Upper lobe of left lung (tissue), 6 donors: ENCODE results near the gene ZNF431. TPM values are rescaled to one million over a fixed set of nuclear protein-coding genes. Genes with fewer than 3 reads are reported as not detected.

Source experiments
- ATAC-seq, 2 donors: fragments of 200-7000 bp; cut with Tn5 transposase; one replicate each; pipeline ENCODE4 v1.9.1; 2022; ENCODE audit warnings: mild to moderate bottlenecking in 2 of 2, moderate library complexity in 2 of 2; ENCODE audit not compliant: low FRiP score in 2 of 2
- DNase-seq, 2 donors: peaks; one replicate each; pipeline ENCODE4 v3.0.0-alpha.2; 2019 to 2020
- H3K27ac ChIP-seq, 4 donors: fragments of 200-600 bp; sonication (generic); one replicate each; pipeline ENCODE4 v1.5.1; 2016 to 2019
- H3K27me3 ChIP-seq, 4 donors: fragments of 200-600 bp; sonication (generic); one replicate each; pipeline ENCODE4 v1.5.1; 2017 to 2019
- H3K36me3 ChIP-seq, 4 donors: fragments of 200-600 bp; sonication (generic); one replicate each; pipeline ENCODE4 v1.5.1; 2016 to 2019
- H3K4me1 ChIP-seq, 4 donors: fragments of 200-600 bp; sonication (generic); one replicate each; pipeline ENCODE4 v1.5.1; 2018 to 2019
- H3K4me3 ChIP-seq, 4 donors: fragments of 200-600 bp; sonication (generic); one replicate each; pipeline ENCODE4 v1.5.1; 2017 to 2019; ENCODE audit warnings: mild to moderate bottlenecking in 2 of 4, moderate library complexity in 1 of 4
- H3K9me3 ChIP-seq, 4 donors: fragments of 200-600 bp; sonication (generic); one replicate each; pipeline ENCODE4 v1.5.1; 2018 to 2019
- EP300 ChIP-seq, 4 donors: sonication (generic); formaldehyde crosslinking; IDR thresholded peaks; one replicate each; pipeline ENCODE4 v1.5.1; 2017; ENCODE audit warnings: antibody characterized with exemption in 4 of 4, control low read depth in 2 of 4
- POLR2A ChIP-seq, 4 donors: fragments of 450-650 bp; IDR thresholded peaks; one replicate each; pipeline ENCODE4 v1.5.1; 2016 to 2017; ENCODE audit warnings: antibody characterized with exemption in 4 of 4, mild to moderate bottlenecking in 2 of 4
- POLR2AphosphoS5 ChIP-seq, 2 donors: sonication (generic); formaldehyde crosslinking; IDR thresholded peaks; one replicate each; pipeline ENCODE4 v1.5.1; 2017; ENCODE audit warnings: antibody characterized with exemption in 2 of 2
- WGBS, 2 donors: methylation state at CpG; one replicate each; pipeline ENCODE4 v1.1.5; 2017 to 2018; 5-methylcytosine and 5-hydroxymethylcytosine counted together
- total RNA-seq, 6 donors: library from RNA; depleted of rRNA in 4 of 6; stranded (reverse); fragments of >200 nt in 4 of 6; gene quantifications; one replicate each; pipeline versions ENCODE4 v1.1.0 to v1.2.1, GENCODE V29; 2016 to 2021
- TF ChIP-seq, protein P1 (sequence below), 6 experiments: fragments of 450-650 bp in 4 of 6; fragments of 200-600 bp in 2 of 6; sonication (generic) in 2 of 6; IDR thresholded peaks; one replicate each; pipeline ENCODE4 v1.5.1; 2016 to 2019; ENCODE audit warnings: antibody characterized with exemption in 6 of 6
- donor health status: DM: no; HTN: no; CAD: no; lungs with moderate emphysema.
- donor health status: DM: no; HTN: yes; CAD: no; lungs with severe emphysema.

The ZNF431 gene
- total RNA-seq, 6 donors from 2014 or later, result 16.6 to 74.1 (median 38.1) TPM

DNA sequence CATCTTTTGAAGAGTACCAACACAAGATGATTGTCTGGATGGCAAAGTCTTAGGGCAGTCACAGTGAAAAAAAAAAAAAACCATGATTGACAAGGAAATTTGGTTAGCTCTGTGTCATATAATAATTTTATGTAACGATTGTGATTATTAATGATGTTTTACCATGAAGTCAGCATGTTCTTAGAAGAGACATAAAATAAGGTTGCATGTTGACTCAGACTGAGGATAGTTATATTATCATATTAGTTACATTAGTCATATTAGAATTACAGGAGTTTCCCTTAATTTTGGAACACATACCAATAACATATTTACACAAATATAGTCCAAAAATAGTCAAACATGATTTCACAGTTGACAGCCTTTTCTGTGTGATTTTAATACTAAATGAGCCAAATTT is 5.7 kb downstream of the ZNF431 start:
- H3K36me3 ChIP-seq, result peaks cover 4 to 74% (median 24%) of the 10 kb centered on the region in 4 donors
- DNase-seq (no peak), ATAC-seq (no peak)
- peaks cover 4 to 6% (median 5%) of the 10 kb centered on the region in 4 donors for H3K4me1 ChIP-seq
- 92 to 94% methylated on average over 1 of the region's 1 CpG for WGBS, 2 donors
- H3K4me3 ChIP-seq, result no peak overlapping the region
- TF ChIP-seq POLR2AphosphoS5 (IDR thresholded peaks at IDR 0.05), result no peak
- no peaks in the 10 kb centered on the region for H3K9me3 ChIP-seq
- H3K27me3 ChIP-seq, result no peaks in the 10 kb centered on the region
- H3K27ac ChIP-seq, result no peak overlapping the region

DNA sequence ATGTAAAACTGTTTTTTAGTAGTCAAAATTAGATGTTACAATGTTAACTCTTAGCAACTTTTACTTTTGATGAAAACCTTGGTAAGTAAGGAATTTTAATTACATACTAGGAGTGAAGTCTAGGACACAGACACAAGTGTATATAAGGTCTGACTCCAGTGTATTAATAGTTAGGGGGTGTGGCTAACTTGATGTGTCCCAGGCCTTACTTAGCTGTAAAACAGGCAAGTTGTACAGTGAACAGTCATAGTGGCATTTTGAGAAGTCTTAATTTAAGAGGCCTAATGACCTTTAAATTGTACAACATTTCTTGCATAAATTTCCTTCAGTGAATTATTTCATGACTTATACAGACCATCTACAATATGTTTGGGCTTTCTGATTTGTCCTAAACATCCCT is 6.8 kb downstream of the ZNF431 start:
- no peaks in the 10 kb centered on the region for H3K9me3 ChIP-seq
- ATAC-seq (no peak), DNase-seq (no peak)
- no peaks in the 10 kb centered on the region for H3K4me1 ChIP-seq
- H3K27me3 ChIP-seq, result no peaks in the 10 kb centered on the region
- TF ChIP-seq POLR2A (IDR thresholded peaks at IDR 0.05), result no peak
- no peak for TF ChIP-seq EP300 (IDR thresholded peaks at IDR 0.05)
- no peak for TF ChIP-seq POLR2AphosphoS5 (IDR thresholded peaks at IDR 0.05)
- no peak overlapping the region for H3K27ac ChIP-seq
- H3K36me3 ChIP-seq, result peaks cover 6 to 82% (median 25%) of the 10 kb centered on the region in 4 donors
- no peak overlapping the region for H3K4me3 ChIP-seq

DNA sequence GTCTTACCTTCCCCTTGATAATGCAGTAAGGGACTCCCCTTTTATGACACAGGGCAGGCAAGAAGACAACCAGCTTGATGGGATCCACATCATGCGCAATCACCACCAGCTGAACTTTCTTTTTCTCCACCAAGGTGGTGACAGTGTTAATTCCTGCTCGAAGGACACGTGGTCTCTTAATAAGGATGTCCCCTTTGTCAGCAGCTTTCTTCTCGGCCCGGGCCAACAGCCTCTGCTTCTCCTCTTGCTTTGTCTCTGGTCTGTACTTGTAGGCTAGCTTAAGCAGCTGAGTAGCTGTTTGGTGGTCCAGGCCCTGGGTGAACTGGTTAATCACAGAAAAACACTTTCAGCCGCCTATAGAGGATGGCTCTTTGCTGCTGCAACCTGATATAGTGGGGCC is 8.0 kb downstream of the ZNF431 start:
- DNase-seq (no peak), ATAC-seq (no peak)
- TF ChIP-seq, protein P1, sequence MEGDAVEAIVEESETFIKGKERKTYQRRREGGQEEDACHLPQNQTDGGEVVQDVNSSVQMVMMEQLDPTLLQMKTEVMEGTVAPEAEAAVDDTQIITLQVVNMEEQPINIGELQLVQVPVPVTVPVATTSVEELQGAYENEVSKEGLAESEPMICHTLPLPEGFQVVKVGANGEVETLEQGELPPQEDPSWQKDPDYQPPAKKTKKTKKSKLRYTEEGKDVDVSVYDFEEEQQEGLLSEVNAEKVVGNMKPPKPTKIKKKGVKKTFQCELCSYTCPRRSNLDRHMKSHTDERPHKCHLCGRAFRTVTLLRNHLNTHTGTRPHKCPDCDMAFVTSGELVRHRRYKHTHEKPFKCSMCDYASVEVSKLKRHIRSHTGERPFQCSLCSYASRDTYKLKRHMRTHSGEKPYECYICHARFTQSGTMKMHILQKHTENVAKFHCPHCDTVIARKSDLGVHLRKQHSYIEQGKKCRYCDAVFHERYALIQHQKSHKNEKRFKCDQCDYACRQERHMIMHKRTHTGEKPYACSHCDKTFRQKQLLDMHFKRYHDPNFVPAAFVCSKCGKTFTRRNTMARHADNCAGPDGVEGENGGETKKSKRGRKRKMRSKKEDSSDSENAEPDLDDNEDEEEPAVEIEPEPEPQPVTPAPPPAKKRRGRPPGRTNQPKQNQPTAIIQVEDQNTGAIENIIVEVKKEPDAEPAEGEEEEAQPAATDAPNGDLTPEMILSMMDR (IDR thresholded peaks at IDR 0.05), result no peak
- TF ChIP-seq POLR2A (IDR thresholded peaks at IDR 0.05) (no peak), EP300 (IDR thresholded peaks at IDR 0.05) (no peak), POLR2AphosphoS5 (IDR thresholded peaks at IDR 0.05) (no peak)
- no peaks in the 10 kb centered on the region for H3K27me3 ChIP-seq
- 95 to 98% methylated on average over 6 of the region's 6 CpGs for WGBS, 2 donors
- H3K36me3 ChIP-seq, result peaks cover 6 to 72% (median 21%) of the 10 kb centered on the region in 4 donors
- H3K27ac ChIP-seq, result no peak overlapping the region
- no peaks in the 10 kb centered on the region for H3K9me3 ChIP-seq
- H3K4me3 ChIP-seq, result no peak overlapping the region
- H3K4me1 ChIP-seq, result no peaks in the 10 kb centered on the region

DNA sequence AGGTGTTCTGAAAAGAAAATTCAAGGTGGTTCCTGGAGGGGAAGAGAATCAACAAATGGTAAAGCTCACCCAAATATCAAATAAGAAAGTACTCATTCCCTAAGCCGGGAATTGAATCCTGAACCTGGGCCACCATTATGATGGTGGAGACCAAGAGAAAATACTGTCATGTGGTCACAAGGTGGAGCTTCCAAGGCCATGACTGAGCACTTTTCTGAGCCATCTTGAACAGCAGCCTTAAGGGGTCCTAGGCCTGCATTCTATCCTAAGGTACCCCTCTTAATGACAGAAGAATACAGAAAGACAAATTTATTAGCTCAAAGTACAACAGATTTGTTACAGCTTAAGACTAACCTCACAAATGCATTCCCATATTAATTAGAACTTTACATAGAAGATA is 9.6 kb downstream of the ZNF431 start:
- Histone ChIP-seq H3K36me3 (peaks cover 6 to 64% (median 14%) of the 10 kb centered on the region in 4 donors), H3K27me3 (no peaks in the 10 kb centered on the region), H3K4me1 (no peaks in the 10 kb centered on the region), H3K4me3 (no peak overlapping the region), H3K27ac (no peak overlapping the region), H3K9me3 (no peaks in the 10 kb centered on the region)
- WGBS, 2 donors, result 91 to 100% methylated on average over 1 of the region's 1 CpG
- ATAC-seq (no peak), DNase-seq (no peak)
- no peak for TF ChIP-seq POLR2A (IDR thresholded peaks at IDR 0.05)

DNA sequence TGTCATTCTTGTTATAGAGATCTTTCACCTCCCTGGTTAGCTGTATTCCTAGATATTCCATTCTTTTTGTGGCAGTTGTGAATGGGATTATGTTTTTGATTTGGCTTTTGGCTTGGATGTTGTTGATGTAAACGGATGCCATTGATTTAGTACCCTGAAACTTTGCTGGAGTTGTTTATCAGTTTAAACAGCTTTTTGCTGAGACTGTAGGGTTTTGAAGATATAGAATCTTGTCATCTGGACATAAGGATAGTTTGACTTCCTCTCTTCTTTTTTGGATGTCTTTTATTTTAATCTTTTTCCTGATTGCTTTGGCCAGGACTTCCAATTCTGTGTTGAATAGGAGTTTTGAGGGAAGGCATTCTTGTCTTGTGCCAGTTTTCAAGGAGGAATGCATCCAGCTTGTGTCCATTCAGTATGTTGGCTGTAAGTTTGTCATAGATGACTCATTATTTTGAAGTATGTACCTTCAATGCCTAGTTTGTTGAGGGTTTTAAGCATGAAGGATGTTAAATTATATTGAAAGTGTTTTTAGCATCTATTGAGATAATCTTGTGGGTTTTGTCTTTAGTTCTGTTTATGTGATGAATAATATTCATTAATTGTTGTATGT is 16.8 kb downstream of the ZNF431 start:
- no peak for TF ChIP-seq POLR2AphosphoS5 (IDR thresholded peaks at IDR 0.05)
- TF ChIP-seq, protein P1 (IDR thresholded peaks at IDR 0.05), result no peak
- no peak for TF ChIP-seq EP300 (IDR thresholded peaks at IDR 0.05)
- TF ChIP-seq POLR2A (IDR thresholded peaks at IDR 0.05), result no peak
- Histone ChIP-seq H3K4me1 (no peaks in the 10 kb centered on the region), H3K36me3 (peaks cover 3 to 29% (median 5%) of the 10 kb centered on the region in 4 donors), H3K27ac (no peak overlapping the region), H3K9me3 (peaks cover 0 to 4% (median 0%) of the 10 kb centered on the region in 4 donors), H3K27me3 (no peaks in the 10 kb centered on the region), H3K4me3 (no peak overlapping the region)
- 93 to 96% methylated on average over 1 of the region's 1 CpG for WGBS, 2 donors
- DNase-seq (no peak), ATAC-seq (no peak)

DNA sequence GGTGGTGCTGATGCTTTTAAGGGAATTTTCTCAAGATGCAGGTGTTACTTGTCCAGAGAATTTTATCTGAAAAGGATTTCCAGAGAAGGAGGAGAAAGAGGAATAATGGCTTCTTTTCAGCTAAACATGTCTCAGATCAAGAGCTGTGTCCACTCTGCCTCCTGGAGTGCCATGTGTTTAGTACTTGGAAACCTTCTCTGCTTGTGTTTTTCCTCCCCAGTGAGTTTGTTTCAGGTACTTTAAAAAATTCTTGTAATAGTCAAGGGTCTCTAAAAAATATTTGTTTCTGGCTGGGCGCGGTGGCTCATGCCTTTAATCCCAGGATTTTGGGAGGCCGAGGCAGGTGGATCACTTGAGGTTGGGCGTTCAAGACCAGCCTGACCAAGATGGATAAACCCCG is 22.7 kb downstream of the ZNF431 start:
- ATAC-seq, result no peak
- peaks cover 9 to 56% (median 19%) of the 10 kb centered on the region in 4 donors for H3K36me3 ChIP-seq
- WGBS, 2 donors, result 71 to 90% methylated on average over 5 of the region's 5 CpGs
- peaks cover 0 to 3% (median 0%) of the 10 kb centered on the region in 4 donors for H3K4me1 ChIP-seq
- no peaks in the 10 kb centered on the region for H3K9me3 ChIP-seq
- TF ChIP-seq POLR2AphosphoS5 (IDR thresholded peaks at IDR 0.05) (no peak), POLR2A (IDR thresholded peaks at IDR 0.05) (no peak), EP300 (IDR thresholded peaks at IDR 0.05) (no peak)
- TF ChIP-seq, protein P1 (IDR thresholded peaks at IDR 0.05), result no peak
- no peak for DNase-seq
- H3K27me3 ChIP-seq, result no peaks in the 10 kb centered on the region
- H3K4me3 ChIP-seq, result no peak overlapping the region
- peak overlapping the region in 1 of 4 donors; percentile 2 for H3K27ac ChIP-seq
